Stomach smooth muscle (tissue), 2 donors: ENCODE data around the gene HDGFL2.

Source experiments
- H3K27ac ChIP-seq: one replicate; pipeline ENCODE4 v1.7.0; 2013; ENCODE audit warnings: mild to moderate bottlenecking, low read length, inconsistent platforms
- H3K27me3 ChIP-seq, 2 donors: one replicate each; pipeline ENCODE4 v1.7.0; 2013; ENCODE audit warnings: low read length in 2 of 2; ENCODE audit not compliant: insufficient read depth in 2 of 2, control insufficient read depth in 1 of 2
- H3K36me3 ChIP-seq, 2 donors: one replicate each; pipeline ENCODE4 v1.7.0; 2013; ENCODE audit warnings: low read length in 2 of 2; ENCODE audit not compliant: control insufficient read depth in 2 of 2, insufficient read depth in 2 of 2
- H3K4me1 ChIP-seq: one replicate; pipeline ENCODE4 v1.7.0; 2013; ENCODE audit warnings: low read length; ENCODE audit not compliant: control insufficient read depth, insufficient read depth
- H3K4me3 ChIP-seq, 2 donors: one replicate each; pipeline ENCODE4 v1.7.0; 2013; ENCODE audit warnings: low read length in 2 of 2
- H3K9ac ChIP-seq, 2 donors: one replicate each; pipeline ENCODE4 v1.7.0; 2013; ENCODE audit warnings: low read length in 2 of 2, mild to moderate bottlenecking in 1 of 2
- H3K9me3 ChIP-seq, 2 donors: one replicate each; pipeline ENCODE4 v1.7.0; 2013; ENCODE audit warnings: low read length in 2 of 2; ENCODE audit not compliant: control insufficient read depth in 2 of 2
- donor health status: healthy.
- donor health status: Pancreatic carcinoma.

HDGFL2 gene

DNA sequence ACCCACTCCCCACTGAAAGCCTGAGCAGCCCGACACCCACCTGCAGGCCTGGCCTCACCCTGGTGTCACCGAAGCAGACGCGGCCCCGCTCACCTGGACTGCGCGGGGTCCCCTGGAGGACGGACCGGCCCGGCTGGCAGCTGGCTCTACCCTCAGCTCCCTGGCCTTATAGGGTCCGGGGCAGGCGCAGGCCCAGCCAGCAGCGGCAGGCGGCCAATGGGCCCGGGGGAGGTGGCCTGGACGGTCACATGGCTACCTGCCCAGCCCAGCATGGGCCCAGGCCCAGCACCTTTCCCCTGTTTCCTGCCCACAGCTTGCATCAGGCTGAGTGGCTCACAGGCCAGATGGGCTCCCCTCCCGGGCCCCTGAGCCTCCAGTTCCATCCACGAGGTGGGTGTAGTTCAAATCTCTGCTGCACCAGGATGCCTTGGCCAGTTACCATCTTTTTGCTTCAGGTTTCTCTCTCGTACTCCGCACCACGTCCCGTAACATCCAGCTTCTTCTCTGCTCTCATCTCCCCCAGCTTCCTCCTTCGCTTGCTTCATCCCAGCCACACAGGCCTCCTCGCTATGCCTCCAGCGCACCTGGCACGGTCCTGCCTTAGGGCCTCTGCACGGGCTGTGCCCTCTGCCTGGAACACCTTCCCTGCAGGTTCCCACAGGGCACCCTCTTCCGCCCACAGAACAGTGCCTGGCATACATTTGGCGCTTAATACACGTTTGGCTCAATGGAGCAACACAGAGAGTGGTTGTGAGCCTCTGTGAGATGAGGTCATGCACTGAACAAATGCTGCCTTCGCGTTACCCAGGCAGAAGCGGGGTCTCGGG lies 46.5 kb downstream of the HDGFL2 start, which contains the start of gene PLIN4:
Gene PLIN4, minus strand, starts transcription at position 142 of the 827 bp plus-strand sequence. CDS start 214 bp downstream, outside the sequence.
- H3K36me3 ChIP-seq, result peaks cover 4 to 5% of the 10 kb centered on the region in 2 donors
- no peaks in the 10 kb centered on the region for H3K9me3 ChIP-seq
- peak within 1 kb of the TSS; percentile 94 to 98 for H3K9ac ChIP-seq
- peak within 1 kb of the TSS; percentile 100 for H3K27ac ChIP-seq
- no peaks in the 10 kb centered on the region for H3K27me3 ChIP-seq
- H3K4me3 ChIP-seq, result peak within 1 kb of the TSS; percentile 86 to 91
- H3K4me1 ChIP-seq, result peaks cover 52% of the 10 kb centered on the region

DNA sequence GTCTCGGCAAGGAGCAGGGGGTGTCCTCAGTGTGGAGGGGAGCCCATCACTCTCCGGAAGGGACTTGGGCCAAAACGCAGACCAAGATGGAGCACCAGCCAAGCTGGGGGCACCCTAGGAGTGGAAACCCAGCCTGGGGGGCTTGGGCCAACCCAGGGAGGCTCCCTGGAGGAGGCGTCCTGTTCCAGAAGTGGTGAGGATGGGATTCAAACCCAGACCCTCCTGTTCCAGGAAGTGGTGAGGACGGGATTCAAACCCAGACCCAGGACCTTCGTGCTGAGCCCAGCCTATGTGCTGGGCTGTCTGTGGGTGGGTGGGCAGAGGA lies 47.0 kb downstream of the HDGFL2 start:
- Histone ChIP-seq H3K4me3 (peak overlapping the region; percentile 33 to 86), H3K36me3 (peaks cover 0 to 2% of the 10 kb centered on the region in 2 donors), H3K4me1 (peaks cover 50% of the 10 kb centered on the region), H3K9ac (peak overlapping the region; percentile 87 to 98), H3K9me3 (no peaks in the 10 kb centered on the region), H3K27ac (peak overlapping the region; percentile 100), H3K27me3 (no peaks in the 10 kb centered on the region)

- H3K9me3 ChIP-seq, result no peaks in the 10 kb centered on the region
- peak overlapping the region; percentile 100 for H3K27ac ChIP-seq
- peaks cover 50% of the 10 kb centered on the region for H3K4me1 ChIP-seq
- peak overlapping the region; percentile 87 to 98 for H3K9ac ChIP-seq
- H3K36me3 ChIP-seq, result peaks cover 0 to 2% of the 10 kb centered on the region in 2 donors
- peak overlapping the region; percentile 33 to 86 for H3K4me3 ChIP-seq
- H3K27me3 ChIP-seq, result no peaks in the 10 kb centered on the region
These were observed 47.6 kb downstream of the HDGFL2 start for GRCh38 chr19:4519521-4520277.

DNA sequence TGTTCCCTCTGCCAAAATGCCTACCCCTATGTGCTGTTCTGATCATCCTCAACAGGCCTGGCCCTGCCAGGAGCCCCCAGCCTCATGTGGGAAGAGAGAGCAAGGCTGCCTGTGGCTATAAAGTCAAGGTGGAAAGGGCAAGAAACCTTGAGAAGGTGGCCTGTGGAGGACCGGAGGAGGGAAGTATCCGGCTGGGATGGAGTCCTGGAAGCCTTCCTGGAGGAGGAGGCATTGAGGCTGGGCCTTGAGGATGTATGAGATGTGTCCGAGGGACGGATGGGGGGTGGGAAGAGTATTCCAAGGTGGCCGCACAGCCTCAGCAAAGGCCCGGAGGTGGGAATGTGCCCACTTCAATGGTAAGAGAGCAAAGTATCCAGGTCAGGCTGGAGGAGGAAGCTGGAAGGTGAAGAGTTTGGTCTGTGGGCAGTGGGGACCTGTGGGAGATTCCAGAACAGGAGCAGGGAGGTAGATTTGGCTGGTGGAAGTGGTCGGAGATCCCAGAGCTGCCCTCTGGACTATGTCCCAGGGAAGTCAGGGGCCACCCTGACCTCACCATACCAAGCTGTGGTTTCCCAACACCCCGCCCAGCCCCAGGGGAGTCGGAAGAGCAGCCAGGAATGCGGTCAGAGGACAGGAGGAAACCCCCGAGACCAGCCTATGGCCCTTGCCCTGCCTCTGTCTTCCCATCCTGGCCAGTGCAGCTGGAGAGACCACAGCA lies 49.2 kb downstream of the HDGFL2 start:
- H3K27ac ChIP-seq, result peak overlapping the region; percentile 64
- no peaks in the 10 kb centered on the region for H3K27me3 ChIP-seq
- H3K4me1 ChIP-seq, result peaks cover 42% of the 10 kb centered on the region
- H3K4me3 ChIP-seq, result no peak overlapping the region
- no peaks in the 10 kb centered on the region for H3K36me3 ChIP-seq
- no peaks in the 10 kb centered on the region for H3K9me3 ChIP-seq
- no peak overlapping the region for H3K9ac ChIP-seq

- no peaks in the 10 kb centered on the region for H3K36me3 ChIP-seq
- H3K27me3 ChIP-seq, result no peaks in the 10 kb centered on the region
- peaks cover 39% of the 10 kb centered on the region for H3K4me1 ChIP-seq
- no peak overlapping the region for H3K9ac ChIP-seq
- no peak overlapping the region for H3K4me3 ChIP-seq
- peak overlapping the region; percentile 64 for H3K27ac ChIP-seq
- no peaks in the 10 kb centered on the region for H3K9me3 ChIP-seq
These were observed 49.8 kb downstream of the HDGFL2 start for GRCh38 chr19:4521888-4522242.

DNA sequence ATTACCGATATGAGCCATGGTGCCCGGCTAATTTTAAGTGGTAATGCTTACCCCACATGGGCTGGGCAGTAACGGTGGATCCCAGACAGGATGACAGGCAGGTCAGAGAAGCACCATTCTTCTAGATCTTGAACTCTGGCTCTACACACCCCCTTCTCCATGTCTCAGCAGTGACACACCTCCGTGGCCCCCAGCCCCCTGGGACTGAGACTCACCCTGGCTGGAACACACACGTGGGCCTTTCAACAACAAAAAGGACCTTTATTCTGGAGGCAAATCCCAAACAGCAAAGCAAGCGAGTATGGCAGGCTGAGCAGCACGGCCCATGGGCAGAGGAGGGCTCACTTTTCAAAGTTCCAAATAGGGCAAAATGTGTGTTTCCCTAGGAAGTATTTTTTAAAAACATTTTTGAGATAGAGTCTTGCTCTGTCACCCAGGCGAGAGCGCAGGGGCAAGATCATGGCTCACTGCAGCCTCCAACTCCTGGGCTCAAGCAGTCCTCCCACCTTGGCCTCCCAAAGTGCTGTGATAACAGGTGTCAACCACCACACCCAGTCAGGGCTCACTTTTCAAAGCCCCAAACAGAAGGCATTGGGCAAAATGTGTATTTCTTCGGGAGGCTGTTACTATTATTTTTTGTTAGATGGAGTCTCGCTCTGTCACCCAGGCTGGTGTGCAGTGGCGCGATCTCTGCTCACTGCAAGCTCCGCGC lies 50.4 kb downstream of the HDGFL2 start:
- Histone ChIP-seq H3K4me3 (no peak overlapping the region), H3K27me3 (no peaks in the 10 kb centered on the region), H3K9ac (no peak overlapping the region), H3K4me1 (peaks cover 36% of the 10 kb centered on the region), H3K36me3 (no peaks in the 10 kb centered on the region), H3K27ac (no peak overlapping the region), H3K9me3 (no peaks in the 10 kb centered on the region)

- Histone ChIP-seq H3K9me3 (no peaks in the 10 kb centered on the region), H3K27me3 (no peaks in the 10 kb centered on the region), H3K27ac (no peak overlapping the region), H3K4me1 (peaks cover 32% of the 10 kb centered on the region), H3K4me3 (no peak overlapping the region), H3K9ac (no peak overlapping the region), H3K36me3 (no peaks in the 10 kb centered on the region)
These were observed 51.4 kb downstream of the HDGFL2 start for GRCh38 chr19:4523306-4524110.

DNA sequence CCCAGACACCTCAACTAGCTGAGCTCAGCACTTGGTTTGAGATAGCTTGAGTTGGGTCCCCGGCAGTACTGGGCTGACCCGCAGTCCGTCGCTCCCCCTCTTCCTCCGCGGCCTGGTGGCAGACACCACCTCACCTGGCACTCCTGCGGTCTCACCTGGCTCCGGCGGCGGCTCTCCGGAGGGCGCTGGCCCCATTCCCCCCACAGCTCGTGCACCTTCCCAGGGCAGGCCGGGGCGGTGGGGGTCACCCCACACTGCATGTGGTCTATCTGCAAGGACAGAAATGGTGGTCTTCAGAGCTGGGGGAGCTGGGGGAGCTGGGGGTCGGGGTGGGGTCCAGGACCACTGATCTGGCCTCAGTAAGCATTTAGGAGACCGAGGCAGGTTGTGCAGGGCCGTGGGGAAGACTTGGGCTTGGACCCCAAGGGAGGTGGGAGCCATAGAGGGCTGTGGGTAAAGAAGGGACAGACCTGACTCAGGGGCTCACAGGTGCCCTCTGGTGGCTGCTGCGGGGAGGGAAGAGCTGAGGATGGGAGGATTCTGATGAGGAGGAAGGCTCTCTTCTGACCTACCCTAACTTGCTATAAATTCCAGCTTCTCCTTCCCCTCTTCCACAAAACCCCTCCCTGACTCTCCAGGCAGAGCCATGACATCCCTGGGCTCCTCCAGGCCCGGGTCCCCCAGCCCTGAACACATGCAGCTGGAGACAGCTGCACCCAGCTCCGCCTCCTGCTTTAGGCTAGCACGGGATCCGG lies 52.9 kb downstream of the HDGFL2 start:
- Histone ChIP-seq H3K27me3 (no peaks in the 10 kb centered on the region), H3K9ac (no peak overlapping the region), H3K27ac (no peak overlapping the region), H3K4me3 (no peak overlapping the region), H3K9me3 (no peaks in the 10 kb centered on the region), H3K4me1 (peaks cover 17% of the 10 kb centered on the region), H3K36me3 (no peaks in the 10 kb centered on the region)

- H3K27ac ChIP-seq, result no peak overlapping the region
- H3K36me3 ChIP-seq, result no peaks in the 10 kb centered on the region
- no peaks in the 10 kb centered on the region for H3K9me3 ChIP-seq
- no peak overlapping the region for H3K4me3 ChIP-seq
- no peak overlapping the region for H3K9ac ChIP-seq
- peaks cover 15% of the 10 kb centered on the region for H3K4me1 ChIP-seq
- no peaks in the 10 kb centered on the region for H3K27me3 ChIP-seq
These were observed 53.5 kb downstream of the HDGFL2 start for GRCh38 chr19:4525563-4526002.
